HepG2 (cell line): ENCODE data around the gene ARMH3. TPM values are rescaled to one million over a fixed set of nuclear protein-coding genes. Genes with fewer than 3 reads are reported as not detected.

Source experiments
- AGO2 ChIP-seq: fragments of 200-400 bp; formaldehyde crosslinking; optimal IDR thresholded peaks from 2 replicates; pipeline ENCODE3; 2017; ENCODE audit warnings: mild to moderate bottlenecking, low read depth, low read length, moderate library complexity
- ARNT ChIP-seq: fragments of 450-650 bp; IDR thresholded peaks from 2 replicates; pipeline ENCODE4 v1.6.1; 2017
- BCL3 ChIP-seq: sonication (generic); formaldehyde crosslinking; IDR thresholded peaks from 2 replicates; pipeline ENCODE4 v1.5.1; 2020; ENCODE audit warnings: mild to moderate bottlenecking, missing genetic modification reagents, moderate library complexity
- FLYWCH1 ChIP-seq: sonication (generic); formaldehyde crosslinking; IDR thresholded peaks from 2 replicates; pipeline ENCODE4 v1.8.1; 2023; ENCODE audit warnings: mild to moderate bottlenecking, missing genetic modification reagents
- FOXK1 ChIP-seq: sonication (generic); formaldehyde crosslinking; IDR thresholded peaks from 2 replicates; pipeline ENCODE4 v1.4.0; 2020; ENCODE audit warnings: low read depth, missing genetic modification reagents, borderline replicate concordance
- FOXP1 ChIP-seq, 2 experiments: fragments of 450-650 bp in 1 of 2; IDR thresholded peaks; 2 replicates each; pipeline ENCODE4 v1.6.1; 2017 to 2018; ENCODE audit warnings: antibody characterized with exemption in 1 of 2
- MXD3 ChIP-seq: IDR thresholded peaks from 2 replicates; pipeline ENCODE4 v1.6.1; 2016; ENCODE audit warnings: mild to moderate bottlenecking, missing biosample characterization, missing genetic modification reagents
- SKI ChIP-seq: fragments of 450-650 bp; IDR thresholded peaks from one replicate; pipeline ENCODE4 v1.6.1; 2018; ENCODE audit warnings: mild to moderate bottlenecking; ENCODE audit not compliant: partially characterized antibody
- TCF12 ChIP-seq, 2 experiments: fragments of 450-650 bp in 1 of 2; sonication (generic) in 1 of 2; formaldehyde crosslinking in 1 of 2; IDR thresholded peaks; 2 replicates each; pipeline versions ENCODE4 v1.6.1 to v1.8.0; 2017 to 2022; ENCODE audit warnings: antibody characterized with exemption in 1 of 2, mild to moderate bottlenecking in 1 of 2, missing genetic modification reagents in 1 of 2, moderate library complexity in 1 of 2
- ZFP1 ChIP-seq: IDR thresholded peaks from 2 replicates; pipeline ENCODE4 v1.6.1; 2016
- ZFY ChIP-seq: sonication (generic); formaldehyde crosslinking; IDR thresholded peaks from 2 replicates; pipeline ENCODE4 v1.4.0; 2020; ENCODE audit warnings: missing genetic modification reagents
- ZNF234 ChIP-seq: sonication (generic); formaldehyde crosslinking; conservative IDR thresholded peaks from 2 replicates; pipeline ENCODE4 v1.5.1; 2020; ENCODE audit warnings: mild to moderate bottlenecking, missing genetic modification reagents
- ZNF670 ChIP-seq: sonication (generic); formaldehyde crosslinking; IDR thresholded peaks from 2 replicates; pipeline ENCODE4 v1.8.0; 2022; ENCODE audit warnings: mild to moderate bottlenecking, missing genetic modification reagents, borderline replicate concordance
- polyA plus RNA-seq, 8 experiments: library from polyadenylated mRNA; depleted of rRNA in 3 of 8; stranded (reverse) in 7 of 8; unstranded in 1 of 8; fragments of >200 nt; fragmentation: Illumina TruSeq in 4 of 8; extraction: Trizol in 4 of 8; gene quantifications; 2 replicates each; pipeline versions ENCODE4 v1.2.1 to v1.2.3, GENCODE V29; 2011 to 2016; ENCODE audit warnings: low read depth in 4 of 8, missing spikeins in 1 of 8, mixed read lengths in 1 of 8; ENCODE audit not compliant: insufficient read depth in 1 of 8
- total RNA-seq, 5 experiments: library from RNA; depleted of rRNA; stranded (reverse); fragments of >200 nt; fragmentation: Illumina TruSeq; extraction: Trizol; gene quantifications; 2 replicates each; pipeline ENCODE4 v1.2.3, GENCODE V29; 2016; ENCODE audit warnings: low read depth in 1 of 5
- TF ChIP-seq, protein P1 (sequence below): sonication (generic); formaldehyde crosslinking; IDR thresholded peaks from one replicate; pipeline ENCODE4 v1.5.1; 2020; ENCODE audit warnings: mild to moderate bottlenecking, missing genetic modification reagents; ENCODE audit errors: not compliant biosample characterization
- TF ChIP-seq, protein P2 (sequence below): sonication (generic); formaldehyde crosslinking; IDR thresholded peaks from 2 replicates; pipeline ENCODE4 v1.5.1; 2020; ENCODE audit warnings: missing genetic modification reagents, mild to moderate bottlenecking, borderline replicate concordance

The ARMH3 gene
- total and polyA plus RNA-seq, 2 of the 13 experiments (the other 11 are each of a cell fraction or from before 2014, with no cell fraction given) = 8.4 to 16.9 TPM

DNA sequence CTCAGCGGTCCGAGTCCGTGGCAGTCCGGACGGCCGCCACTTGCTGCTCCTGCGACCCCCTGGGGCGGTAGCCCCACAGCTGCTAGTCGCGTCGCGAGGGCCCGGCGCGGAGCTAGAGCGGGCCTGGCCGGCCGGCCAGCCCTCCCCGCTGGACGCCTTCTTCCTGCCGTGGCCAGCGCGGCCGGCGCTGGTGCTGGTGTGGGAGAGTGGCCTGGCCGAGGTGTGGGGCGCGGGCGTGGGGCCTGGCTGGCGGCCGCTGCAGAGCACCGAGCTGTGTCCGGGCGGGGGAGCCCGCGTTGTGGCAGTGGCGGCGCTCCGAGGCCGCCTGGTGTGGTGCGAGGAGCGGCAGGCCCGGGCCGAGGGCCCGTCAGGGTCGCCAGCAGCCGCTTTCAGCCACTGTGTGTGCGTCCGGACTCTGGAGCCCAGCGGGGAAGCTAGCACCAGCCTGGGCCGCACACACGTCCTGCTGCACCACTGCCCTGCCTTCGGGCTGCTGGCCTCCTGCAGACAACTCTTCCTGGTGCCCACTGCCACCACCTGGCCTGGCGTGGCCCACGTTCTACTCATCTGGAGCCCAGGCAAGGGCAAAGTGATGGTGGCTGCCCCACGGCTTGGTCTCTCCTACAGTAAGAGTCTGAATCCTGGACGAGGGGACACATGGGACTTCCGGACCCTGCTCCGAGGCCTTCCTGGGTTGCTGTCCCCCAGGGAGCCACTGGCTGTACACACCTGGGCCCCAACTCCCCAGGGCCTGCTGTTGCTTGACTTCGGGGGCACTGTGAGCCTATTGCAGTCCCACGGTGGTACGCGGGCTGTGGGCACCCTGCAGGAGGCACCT lies 9.8 kb upstream of the ARMH3 start (continued):
- TF ChIP-seq, protein P1, sequence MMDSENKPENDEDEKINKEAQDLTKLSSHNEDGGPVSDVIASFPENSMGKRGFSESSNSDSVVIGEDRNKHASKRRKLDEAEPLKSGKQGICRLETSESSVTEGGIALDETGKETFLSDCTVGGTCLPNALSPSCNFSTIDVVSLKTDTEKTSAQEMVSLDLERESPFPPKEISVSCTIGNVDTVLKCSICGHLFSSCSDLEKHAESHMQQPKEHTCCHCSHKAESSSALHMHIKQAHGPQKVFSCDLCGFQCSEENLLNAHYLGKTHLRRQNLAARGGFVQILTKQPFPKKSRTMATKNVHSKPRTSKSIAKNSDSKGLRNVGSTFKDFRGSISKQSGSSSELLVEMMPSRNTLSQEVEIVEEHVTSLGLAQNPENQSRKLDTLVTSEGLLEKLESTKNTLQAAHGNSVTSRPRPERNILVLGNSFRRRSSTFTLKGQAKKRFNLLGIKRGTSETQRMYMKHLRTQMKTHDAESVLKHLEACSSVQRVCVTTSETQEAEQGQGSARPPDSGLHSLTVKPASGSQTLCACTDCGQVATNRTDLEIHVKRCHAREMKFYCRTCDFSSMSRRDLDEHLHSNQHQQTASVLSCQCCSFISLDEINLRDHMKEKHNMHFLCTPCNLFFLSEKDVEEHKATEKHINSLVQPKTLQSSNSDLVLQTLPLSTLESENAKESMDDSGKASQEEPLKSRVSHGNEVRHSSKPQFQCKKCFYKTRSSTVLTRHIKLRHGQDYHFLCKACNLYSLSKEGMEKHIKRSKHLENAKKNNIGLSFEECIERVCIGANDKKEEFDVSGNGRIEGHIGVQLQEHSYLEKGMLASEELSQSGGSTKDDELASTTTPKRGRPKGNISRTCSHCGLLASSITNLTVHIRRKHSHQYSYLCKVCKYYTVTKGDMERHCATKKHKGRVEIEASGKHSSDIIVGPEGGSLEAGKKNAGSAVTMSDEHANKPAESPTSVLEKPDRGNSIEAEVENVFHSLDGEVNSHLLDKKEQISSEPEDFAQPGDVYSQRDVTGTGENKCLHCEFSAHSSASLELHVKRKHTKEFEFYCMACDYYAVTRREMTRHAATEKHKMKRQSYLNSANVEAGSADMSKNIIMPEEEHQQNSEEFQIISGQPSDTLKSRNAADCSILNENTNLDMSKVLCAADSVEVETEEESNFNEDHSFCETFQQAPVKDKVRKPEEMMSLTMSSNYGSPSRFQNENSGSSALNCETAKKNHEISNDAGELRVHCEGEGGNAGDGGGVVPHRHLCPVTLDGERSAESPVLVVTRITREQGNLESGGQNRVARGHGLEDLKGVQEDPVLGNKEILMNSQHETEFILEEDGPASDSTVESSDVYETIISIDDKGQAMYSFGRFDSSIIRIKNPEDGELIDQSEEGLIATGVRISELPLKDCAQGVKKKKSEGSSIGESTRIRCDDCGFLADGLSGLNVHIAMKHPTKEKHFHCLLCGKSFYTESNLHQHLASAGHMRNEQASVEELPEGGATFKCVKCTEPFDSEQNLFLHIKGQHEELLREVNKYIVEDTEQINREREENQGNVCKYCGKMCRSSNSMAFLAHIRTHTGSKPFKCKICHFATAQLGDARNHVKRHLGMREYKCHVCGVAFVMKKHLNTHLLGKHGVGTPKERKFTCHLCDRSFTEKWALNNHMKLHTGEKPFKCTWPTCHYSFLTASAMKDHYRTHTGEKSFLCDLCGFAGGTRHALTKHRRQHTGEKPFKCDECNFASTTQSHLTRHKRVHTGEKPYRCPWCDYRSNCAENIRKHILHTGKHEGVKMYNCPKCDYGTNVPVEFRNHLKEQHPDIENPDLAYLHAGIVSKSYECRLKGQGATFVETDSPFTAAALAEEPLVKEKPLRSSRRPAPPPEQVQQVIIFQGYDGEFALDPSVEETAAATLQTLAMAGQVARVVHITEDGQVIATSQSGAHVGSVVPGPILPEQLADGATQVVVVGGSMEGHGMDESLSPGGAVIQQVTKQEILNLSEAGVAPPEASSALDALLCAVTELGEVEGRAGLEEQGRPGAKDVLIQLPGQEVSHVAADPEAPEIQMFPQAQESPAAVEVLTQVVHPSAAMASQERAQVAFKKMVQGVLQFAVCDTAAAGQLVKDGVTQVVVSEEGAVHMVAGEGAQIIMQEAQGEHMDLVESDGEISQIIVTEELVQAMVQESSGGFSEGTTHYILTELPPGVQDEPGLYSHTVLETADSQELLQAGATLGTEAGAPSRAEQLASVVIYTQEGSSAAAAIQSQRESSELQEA = peak; percentile 16
- no peak for TF ChIP-seq SKI
- TF ChIP-seq, protein P2, sequence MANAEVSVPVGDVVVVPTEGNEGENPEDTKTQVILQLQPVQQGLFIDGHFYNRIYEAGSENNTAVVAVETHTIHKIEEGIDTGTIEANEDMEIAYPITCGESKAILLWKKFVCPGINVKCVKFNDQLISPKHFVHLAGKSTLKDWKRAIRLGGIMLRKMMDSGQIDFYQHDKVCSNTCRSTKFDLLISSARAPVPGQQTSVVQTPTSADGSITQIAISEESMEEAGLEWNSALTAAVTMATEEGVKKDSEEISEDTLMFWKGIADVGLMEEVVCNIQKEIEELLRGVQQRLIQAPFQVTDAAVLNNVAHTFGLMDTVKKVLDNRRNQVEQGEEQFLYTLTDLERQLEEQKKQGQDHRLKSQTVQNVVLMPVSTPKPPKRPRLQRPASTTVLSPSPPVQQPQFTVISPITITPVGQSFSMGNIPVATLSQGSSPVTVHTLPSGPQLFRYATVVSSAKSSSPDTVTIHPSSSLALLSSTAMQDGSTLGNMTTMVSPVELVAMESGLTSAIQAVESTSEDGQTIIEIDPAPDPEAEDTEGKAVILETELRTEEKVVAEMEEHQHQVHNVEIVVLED (CRISPR knock-in tag) = no peak
- TF ChIP-seq TCF12 (IDR thresholded peaks at IDR 0.05) = no peak
- TF ChIP-seq TCF12 (CRISPR knock-in tag; IDR thresholded peaks at IDR 0.05) = no peak; the same call in 1 of the 2 replicates
- TF ChIP-seq AGO2 = peak; percentile 75
- TF ChIP-seq MXD3 = peak; percentile 20; the same call in 1 of the 2 replicates
- TF ChIP-seq ZNF234 (CRISPR knock-in tag) = no peak
- TF ChIP-seq ZFY (CRISPR knock-in tag) = peak; percentile 91
- TF ChIP-seq BCL3 = no peak
- no peak for TF ChIP-seq ZNF670
- TF ChIP-seq ARNT = no peak
- TF ChIP-seq FLYWCH1 (CRISPR knock-in tag) = no peak
- TF ChIP-seq ZFP1 (CRISPR knock-in tag) = no peak
- TF ChIP-seq FOXP1 (IDR thresholded peaks at IDR 0.05) = no peak
- no peak for TF ChIP-seq FOXP1 (CRISPR knock-in tag; IDR thresholded peaks at IDR 0.05)
- TF ChIP-seq FOXK1 (CRISPR knock-in tag) = no peak
